Measurements from ENCODE around the gene ZNF487. TPM values are rescaled to one million over a fixed set of nuclear protein-coding genes. Genes with fewer than 3 reads are reported as not detected.
"Not testable (repeated sequence)": the region's sequence is repeated elsewhere in the genome, so short reads cannot be mapped to it uniquely, and the experiment has no call there.

ZNF487 gene
- total RNA-seq, 1 experiment from 2014 or later: 1.4 TPM

DNA sequence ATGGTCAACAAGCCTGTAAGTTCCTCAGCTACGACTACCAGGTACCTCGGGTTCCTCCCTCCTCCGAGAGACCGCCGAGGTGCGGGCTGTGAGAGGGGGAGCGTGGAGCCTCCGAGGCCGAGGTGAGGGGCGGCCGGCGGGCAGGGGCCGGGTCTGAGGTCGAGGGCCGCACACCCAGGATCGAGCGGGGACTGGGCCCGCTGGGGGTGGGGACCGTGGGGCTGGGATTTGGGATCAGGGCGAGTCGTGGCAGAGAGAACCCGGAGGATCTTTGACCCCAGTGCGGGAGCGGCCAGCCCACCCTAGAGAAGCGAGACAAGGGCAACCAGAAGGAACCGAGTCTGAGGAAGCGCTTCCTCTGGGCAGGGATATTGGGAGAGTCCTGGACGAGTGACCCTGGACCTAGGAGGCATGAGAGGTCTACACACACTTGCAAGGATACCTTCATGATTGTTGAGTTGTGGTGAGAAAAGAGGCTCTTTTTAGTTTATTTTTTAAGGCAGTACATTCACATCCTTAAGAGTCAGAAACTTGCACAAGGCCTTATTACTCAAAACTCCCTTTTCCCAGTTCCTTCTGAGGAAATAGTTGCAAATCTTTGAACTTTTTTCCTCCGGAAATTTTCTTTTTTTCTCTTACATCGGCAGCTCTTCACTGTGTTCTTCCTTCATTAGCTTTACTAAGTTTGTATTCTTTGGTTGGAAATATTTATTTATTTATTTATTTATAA, 395 bp downstream of the ZNF487 start:
- no peak for DNase-seq (ENCODE audit: low spot score)

DNA sequence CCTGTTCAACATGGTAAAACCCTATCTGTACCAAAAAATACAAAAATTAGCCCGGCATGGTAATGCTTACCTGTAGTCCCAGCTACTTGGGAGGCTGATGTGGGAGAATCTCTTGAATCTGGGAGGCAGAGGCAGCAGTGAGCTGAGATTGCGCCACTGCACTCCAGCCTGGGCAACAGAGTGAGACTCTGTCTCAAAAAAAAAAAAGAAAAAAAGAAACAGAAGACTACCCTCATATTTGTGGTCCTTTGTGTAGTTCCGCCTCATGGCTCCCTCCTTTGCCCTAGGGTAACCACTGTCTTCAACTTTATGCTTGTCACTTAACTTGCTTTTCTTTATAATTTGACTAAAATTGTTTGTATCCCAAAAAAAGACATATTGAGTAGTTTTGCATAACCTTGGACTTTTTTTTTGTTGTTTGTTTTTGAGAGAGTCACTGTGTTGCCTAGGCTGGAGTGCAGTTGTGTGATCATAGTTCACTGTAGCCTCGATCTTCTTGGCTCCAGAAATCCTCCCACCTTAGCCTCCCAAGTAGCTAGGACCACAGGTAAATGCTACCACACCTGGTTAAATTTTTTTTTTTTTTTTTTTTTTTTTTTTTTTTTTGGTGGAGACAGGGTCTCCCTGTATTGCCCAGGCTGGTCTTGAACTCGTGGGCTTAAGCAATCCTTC, 3.7 kb downstream of the ZNF487 start:
- DNase-seq (ENCODE audit: low spot score): no peak

GRCh38 chr10:43444323-43444722, 7.4 kb downstream of the ZNF487 start:
- DNase-seq (ENCODE audit: low spot score): no peak

GRCh38 chr10:43444897-43445466, 8.1 kb downstream of the ZNF487 start:
- DNase-seq (ENCODE audit: low spot score): no peak

- not testable (repeated sequence) for DNase-seq (ENCODE audit: low spot score)
These were observed 9.5 kb downstream of the ZNF487 start for GRCh38 chr10:43446219-43447017.

GRCh38 chr10:43448742-43449141, 11.8 kb downstream of the ZNF487 start:
- no peak for DNase-seq (ENCODE audit: low spot score)

- DNase-seq (ENCODE audit: low spot score): no peak
These were observed 15.5 kb downstream of the ZNF487 start for GRCh38 chr10:43452356-43452914.

GRCh38 chr10:43453266-43453831, 16.4 kb downstream of the ZNF487 start:
- DNase-seq (ENCODE audit: low spot score): no peak

- not testable (repeated sequence) for DNase-seq (ENCODE audit: low spot score)
These were observed 17.1 kb downstream of the ZNF487 start for GRCh38 chr10:43454025-43454424.

DNA sequence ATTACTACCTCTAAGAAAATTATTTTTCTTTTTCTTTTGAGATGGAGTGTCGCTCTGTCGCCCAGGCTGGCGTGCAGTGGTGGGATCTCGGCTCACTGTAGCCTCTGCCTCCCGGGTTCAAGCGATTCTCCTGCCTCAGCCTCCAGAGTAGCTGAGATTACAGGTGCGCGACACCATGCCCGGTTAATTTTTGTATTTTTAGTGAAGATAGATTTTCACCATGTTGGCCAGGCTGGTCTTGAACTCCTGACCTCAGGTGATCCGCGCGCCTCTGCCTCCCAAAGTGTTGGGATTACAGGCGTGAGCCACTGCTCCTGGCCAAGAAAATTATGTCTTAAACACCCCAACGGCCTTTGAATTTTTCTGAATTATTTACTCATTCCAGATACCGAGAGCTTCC, 19.6 kb downstream of the ZNF487 start:
- not testable (repeated sequence) for DNase-seq (ENCODE audit: low spot score)

DNA sequence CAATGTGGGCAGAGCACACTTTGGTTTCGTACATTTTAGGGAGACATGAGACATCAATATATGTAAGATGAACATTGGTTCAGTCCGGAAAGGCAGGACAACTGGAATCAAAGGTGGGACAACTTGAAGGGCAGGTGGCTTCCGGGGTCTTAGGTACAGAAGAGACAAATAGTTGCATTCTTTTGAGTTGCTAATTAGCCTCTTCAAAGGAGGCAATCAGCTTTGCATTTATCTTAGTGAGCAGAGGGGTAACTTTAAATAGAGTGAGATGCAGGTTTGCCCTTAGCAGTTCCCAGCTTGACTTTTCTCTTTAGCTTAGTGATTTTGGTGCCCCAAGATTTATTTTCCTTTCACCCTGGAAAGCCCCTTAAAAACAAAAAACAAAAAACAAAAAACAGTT, 21.3 kb downstream of the ZNF487 start:
- DNase-seq (ENCODE audit: low spot score): no peak

- peak; percentile 59 for DNase-seq (ENCODE audit: low spot score)
These were observed 25.0 kb downstream of the ZNF487 start for GRCh38 chr10:43461950-43462349.

- not testable (repeated sequence) for DNase-seq (ENCODE audit: low spot score)
These were observed 28.3 kb downstream of the ZNF487 start for GRCh38 chr10:43465086-43465735.

DNA sequence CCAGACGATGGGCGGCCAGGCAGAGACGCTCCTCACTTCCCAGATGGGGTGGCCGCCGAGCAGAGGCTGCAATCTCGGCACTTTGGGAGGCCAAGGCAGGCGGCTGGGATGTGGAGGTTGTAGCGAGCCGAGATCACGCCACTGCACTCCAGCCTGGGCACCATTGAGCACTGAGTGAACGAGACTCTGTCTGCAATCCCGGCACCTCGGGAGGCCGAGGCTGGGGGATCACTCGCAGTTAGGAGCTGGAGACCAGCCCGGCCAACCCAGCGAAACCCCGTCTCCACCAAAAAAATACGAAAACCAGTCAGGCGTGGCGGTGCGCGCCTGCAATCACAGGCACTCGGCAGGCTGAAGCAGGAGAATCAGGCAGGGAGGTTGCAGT, 28.8 kb downstream of the ZNF487 start:
- DNase-seq (ENCODE audit: low spot score): not testable (repeated sequence)

- DNase-seq (ENCODE audit: low spot score): no peak
These were observed 34.2 kb downstream of the ZNF487 start for GRCh38 chr10:43471146-43471545.

DNA sequence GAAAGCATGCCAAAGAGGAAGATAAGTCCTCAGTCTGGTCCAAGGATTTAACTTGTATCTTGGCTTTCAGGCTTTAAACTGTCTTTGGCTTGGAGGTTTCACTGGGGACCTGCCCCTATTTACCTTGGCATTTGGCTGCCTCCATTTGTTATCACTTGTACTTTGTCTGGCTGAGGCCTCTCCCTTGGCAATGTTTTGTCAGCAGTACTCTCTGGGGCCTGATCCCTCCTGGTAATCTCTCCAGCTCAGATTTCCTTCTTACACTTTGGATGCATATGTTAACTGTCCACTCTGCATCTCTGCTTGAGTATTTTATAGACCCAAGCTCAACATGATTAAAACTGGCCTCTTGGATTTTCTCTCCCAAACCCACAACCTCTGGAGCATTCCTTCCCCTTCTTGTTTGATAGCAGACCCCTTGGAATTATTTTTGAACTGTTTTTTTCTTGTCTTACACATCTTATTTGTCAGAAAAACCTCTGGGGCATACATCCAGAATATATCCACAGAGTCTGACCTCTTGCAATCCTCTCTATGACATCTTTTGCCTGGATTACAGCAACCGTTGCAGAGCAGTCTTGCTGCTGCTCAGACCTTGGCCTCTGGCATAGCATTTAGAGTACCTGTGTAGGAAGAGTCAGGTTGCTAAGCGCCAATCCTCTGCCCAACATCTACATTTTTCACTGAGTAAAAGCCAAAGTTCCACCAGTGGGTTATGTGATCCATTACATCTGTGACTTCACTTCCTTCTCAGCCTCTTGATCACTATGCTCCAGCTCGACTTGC, 35.2 kb downstream of the ZNF487 start:
- no peak for DNase-seq (ENCODE audit: low spot score)

DNA sequence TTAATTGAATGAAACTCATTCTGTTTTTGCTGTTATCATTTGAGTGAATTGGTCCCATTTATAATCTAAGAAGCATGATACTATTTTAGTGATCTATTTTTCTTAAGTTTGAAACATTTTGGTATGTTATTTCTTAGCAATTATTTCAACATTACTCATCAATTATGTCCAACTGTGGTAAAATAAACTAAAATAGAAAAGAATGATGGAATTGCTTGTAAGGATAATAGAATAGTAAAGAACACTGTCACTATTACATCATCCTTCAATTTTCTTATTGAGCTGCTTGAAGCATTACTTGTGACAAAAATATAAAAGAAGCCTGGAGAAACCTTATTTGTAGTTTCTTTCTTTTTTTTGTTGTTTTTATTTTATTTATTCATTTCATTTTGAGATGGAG, 42.4 kb downstream of the ZNF487 start:
- DNase-seq (ENCODE audit: low spot score): no peak

DNA sequence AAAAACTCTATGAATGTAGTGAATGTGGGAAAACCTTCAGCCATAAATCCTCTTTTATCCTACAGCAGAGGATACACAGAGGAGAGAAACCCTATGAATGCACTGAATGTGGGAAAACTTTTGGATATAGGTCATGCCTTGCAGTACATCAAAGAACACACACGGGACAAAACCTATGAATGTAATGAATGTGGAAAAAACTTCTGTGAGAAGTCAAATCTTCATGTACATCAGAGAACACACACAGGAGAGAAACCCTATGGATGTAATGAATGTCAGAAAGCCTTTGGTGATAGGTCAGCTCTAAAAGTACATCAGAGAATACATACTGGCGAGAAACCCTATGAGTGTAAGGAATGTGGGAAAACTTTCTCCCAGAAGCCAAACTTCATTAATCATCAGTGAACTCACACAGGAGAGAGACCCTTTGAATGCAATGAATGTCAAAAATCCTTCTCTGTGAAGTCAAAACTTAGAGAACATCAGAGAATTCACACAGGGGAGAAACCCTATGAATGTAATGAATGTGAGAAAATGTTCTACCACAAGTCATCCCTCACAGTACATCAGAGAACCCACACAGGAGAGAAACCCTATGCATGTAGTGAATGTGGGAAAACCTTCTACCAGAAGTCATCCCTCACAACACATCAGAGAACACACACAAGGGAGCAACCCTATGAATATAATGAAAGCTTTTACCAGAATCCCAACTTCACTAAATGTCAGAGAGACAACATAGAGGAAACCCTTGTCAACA, 45.6 kb downstream of the ZNF487 start:
- DNase-seq (ENCODE audit: low spot score): no peak

DNA sequence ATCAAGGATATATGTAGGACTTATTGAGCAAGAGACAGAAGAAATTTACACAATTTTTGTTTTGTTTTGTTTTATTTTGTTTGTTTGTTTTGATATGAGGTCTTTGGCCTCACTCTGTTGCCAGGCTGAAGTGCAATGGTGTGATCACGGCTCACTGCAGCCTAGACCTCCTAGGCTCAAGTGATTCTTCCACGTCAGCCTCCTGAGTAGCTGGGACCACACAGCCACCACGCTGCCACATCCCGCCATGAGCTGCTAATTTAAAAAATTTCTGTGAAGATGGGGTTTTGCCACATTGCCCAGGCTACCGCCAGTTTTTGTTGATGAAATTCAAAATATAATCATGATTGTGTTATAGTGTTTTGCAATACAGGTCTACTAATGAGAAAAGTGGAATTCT, 54.9 kb downstream of the ZNF487 start:
- DNase-seq (ENCODE audit: low spot score): no peak

GRCh38 chr10:43502931-43503330, 66.0 kb downstream of the ZNF487 start:
- DNase-seq (ENCODE audit: low spot score): no peak
